ENCODE measurements around the gene CYP27B1.
A peak's percentile ranks its signal among the peaks of the same experiment; 100 is the strongest.

Gene CYP27B1

GRCh38 chr12:57766464-57767304 is at the start of gene CYP27B1:
CYP27B1 (minus strand) TSS chr12:57767078; CDS start chr12:57767041, 37 bp downstream.
- Histone ChIP-seq H3K27me3 (replicated peaks) (peaks cover 27% of the 10 kb centered on the region), H3K4me3 (ENCODE audit: low read depth, low read length) (peak within 1 kb of the TSS; percentile 31), H3K36me3 (replicated peaks) (peaks cover 10% of the 10 kb centered on the region), H3K27ac (no peak within 1 kb of the TSS)
- in situ Hi-C loops (cut with HindIII; ENCODE audit: low pct_ligation_motif_present, low sequenced_read_pairs), result no loop called here
- TF ChIP-seq CTCF (IDR thresholded peaks at IDR 0.05; ENCODE audit: low read depth, low read length, missing control alignments), result no peak
- DNase-seq, result no peak

GRCh38 chr12:57816001-57816854 is 49.4 kb upstream of the CYP27B1 start:
- no peak for TF ChIP-seq CTCF (IDR thresholded peaks at IDR 0.05; ENCODE audit: low read depth, low read length, missing control alignments)
- Histone ChIP-seq H3K4me3 (ENCODE audit: low read depth, low read length) (no peak overlapping the region), H3K27me3 (replicated peaks) (no peaks in the 10 kb centered on the region), H3K36me3 (replicated peaks) (peaks cover 17% of the 10 kb centered on the region), H3K27ac (no peak overlapping the region)
- no peak for DNase-seq
- in situ Hi-C loops (cut with HindIII; ENCODE audit: low pct_ligation_motif_present, low sequenced_read_pairs), result no loop called here

GRCh38 chr12:57815177-57816000 is 48.5 kb upstream of the CYP27B1 start:
- H3K27ac ChIP-seq, result no peak overlapping the region
- TF ChIP-seq CTCF (IDR thresholded peaks at IDR 0.05; ENCODE audit: low read depth, low read length, missing control alignments), result peak; percentile 50
- DNase-seq, result no peak

GRCh38 chr12:57813971-57814772 is 47.3 kb upstream of the CYP27B1 start:
- Histone ChIP-seq H3K4me3 (ENCODE audit: low read depth, low read length) (no peak overlapping the region), H3K36me3 (replicated peaks) (peaks cover 2% of the 10 kb centered on the region), H3K27me3 (replicated peaks) (no peaks in the 10 kb centered on the region), H3K27ac (no peak overlapping the region)
- no peak for DNase-seq
- peak; percentile 23 for TF ChIP-seq CTCF (IDR thresholded peaks at IDR 0.05; ENCODE audit: low read depth, low read length, missing control alignments)
- in situ Hi-C loops (cut with HindIII; ENCODE audit: low pct_ligation_motif_present, low sequenced_read_pairs), result no loop called here

More at GRCh38 chr12:57815177-57816000, 48.5 kb upstream of the CYP27B1 start:
- in situ Hi-C loops (cut with HindIII; ENCODE audit: low pct_ligation_motif_present, low sequenced_read_pairs), result no loop called here
- peaks cover 10% of the 10 kb centered on the region for H3K36me3 ChIP-seq (replicated peaks)
- no peak overlapping the region for H3K4me3 ChIP-seq (ENCODE audit: low read depth, low read length)
- H3K27me3 ChIP-seq (replicated peaks), result no peaks in the 10 kb centered on the region

Measured in brain microvascular endothelial cell (primary cell).